SK-N-SH (cell line): ENCODE results near the gene KIF16B.

ENCODE experiments used
- EP300 ChIP-seq, 2 experiments: IDR thresholded peaks; 2 replicates each; pipeline versions ENCODE4 v1.4.0 to v1.6.1; 2012; ENCODE audit warnings: borderline replicate concordance in 1 of 2, low read depth in 1 of 2, low read length in 1 of 2
- JUND ChIP-seq: IDR thresholded peaks from 2 replicates; pipeline ENCODE4 v1.4.0; 2012
- RAD21 ChIP-seq: IDR thresholded peaks from 2 replicates; pipeline ENCODE4 v1.6.1; 2012; ENCODE audit warnings: mild to moderate bottlenecking, low read length
- SIN3A ChIP-seq: IDR thresholded peaks from 2 replicates; pipeline ENCODE4 v1.6.1; 2012; ENCODE audit warnings: low read depth, mild to moderate bottlenecking, low read length, moderate library complexity, borderline replicate concordance
- TEAD4 ChIP-seq: IDR thresholded peaks from 2 replicates; pipeline ENCODE4 v1.4.0; 2012; ENCODE audit warnings: mild to moderate bottlenecking, borderline replicate concordance; ENCODE audit not compliant: insufficient read depth
- TF ChIP-seq, protein P1 (sequence below): fragments of 200-600 bp; sonication (generic); IDR thresholded peaks from 2 replicates; pipeline ENCODE4 v1.6.1; 2017; ENCODE audit warnings: antibody characterized with exemption, mild to moderate bottlenecking, moderate library complexity
- TF ChIP-seq, protein P2 (sequence below): fragments of 150-350 bp; IDR thresholded peaks from 2 replicates; pipeline ENCODE4 v1.6.1; 2017; ENCODE audit warnings: antibody characterized with exemption, low read length, low read depth, borderline replicate concordance

DNA sequence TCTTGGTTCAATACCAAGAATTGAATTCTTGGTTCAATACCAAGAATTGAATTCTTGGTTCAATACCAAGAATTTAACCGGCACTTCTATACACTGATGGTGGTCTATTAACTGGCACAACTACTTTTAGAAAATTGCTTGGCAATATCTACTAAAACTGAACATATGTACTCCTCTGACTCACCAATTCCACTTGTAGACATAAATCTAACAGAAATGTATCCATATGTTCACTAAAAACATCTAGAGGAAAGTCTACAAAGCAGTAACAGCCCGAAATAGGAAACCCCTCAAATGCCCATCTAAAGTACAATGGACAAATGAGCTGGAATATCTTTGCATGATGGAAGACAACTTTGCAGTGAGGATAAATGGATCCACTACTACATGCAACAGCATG is 71.9 kb downstream of the KIF16B start:
- TF ChIP-seq, protein P1, sequence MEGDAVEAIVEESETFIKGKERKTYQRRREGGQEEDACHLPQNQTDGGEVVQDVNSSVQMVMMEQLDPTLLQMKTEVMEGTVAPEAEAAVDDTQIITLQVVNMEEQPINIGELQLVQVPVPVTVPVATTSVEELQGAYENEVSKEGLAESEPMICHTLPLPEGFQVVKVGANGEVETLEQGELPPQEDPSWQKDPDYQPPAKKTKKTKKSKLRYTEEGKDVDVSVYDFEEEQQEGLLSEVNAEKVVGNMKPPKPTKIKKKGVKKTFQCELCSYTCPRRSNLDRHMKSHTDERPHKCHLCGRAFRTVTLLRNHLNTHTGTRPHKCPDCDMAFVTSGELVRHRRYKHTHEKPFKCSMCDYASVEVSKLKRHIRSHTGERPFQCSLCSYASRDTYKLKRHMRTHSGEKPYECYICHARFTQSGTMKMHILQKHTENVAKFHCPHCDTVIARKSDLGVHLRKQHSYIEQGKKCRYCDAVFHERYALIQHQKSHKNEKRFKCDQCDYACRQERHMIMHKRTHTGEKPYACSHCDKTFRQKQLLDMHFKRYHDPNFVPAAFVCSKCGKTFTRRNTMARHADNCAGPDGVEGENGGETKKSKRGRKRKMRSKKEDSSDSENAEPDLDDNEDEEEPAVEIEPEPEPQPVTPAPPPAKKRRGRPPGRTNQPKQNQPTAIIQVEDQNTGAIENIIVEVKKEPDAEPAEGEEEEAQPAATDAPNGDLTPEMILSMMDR = no peak
- no peak for TF ChIP-seq RAD21
- TF ChIP-seq, protein P2, sequence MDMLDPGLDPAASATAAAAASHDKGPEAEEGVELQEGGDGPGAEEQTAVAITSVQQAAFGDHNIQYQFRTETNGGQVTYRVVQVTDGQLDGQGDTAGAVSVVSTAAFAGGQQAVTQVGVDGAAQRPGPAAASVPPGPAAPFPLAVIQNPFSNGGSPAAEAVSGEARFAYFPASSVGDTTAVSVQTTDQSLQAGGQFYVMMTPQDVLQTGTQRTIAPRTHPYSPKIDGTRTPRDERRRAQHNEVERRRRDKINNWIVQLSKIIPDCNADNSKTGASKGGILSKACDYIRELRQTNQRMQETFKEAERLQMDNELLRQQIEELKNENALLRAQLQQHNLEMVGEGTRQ = no peak
- TF ChIP-seq JUND = no peak
- TF ChIP-seq TEAD4 = no peak
- TF ChIP-seq SIN3A = no peak
- TF ChIP-seq EP300 (IDR thresholded peaks at IDR 0.05; ENCODE audit: borderline replicate concordance in 1 of 2, low read depth in 1 of 2, low read length in 1 of 2) = no peak
